Endodermal cell (in vitro differentiated cells): Measurements from ENCODE around the gene OXT. TPM values are rescaled to one million over a fixed set of nuclear protein-coding genes. Genes with fewer than 3 reads are reported as not detected.

Experiments
- DNase-seq: peaks from one replicate; pipeline ENCODE4 v3.0.0-alpha.2; 2017
- H3K27ac ChIP-seq: 2 replicates; pipeline ENCODE4 v1.5.1; 2013; ENCODE audit warnings: mild to moderate bottlenecking, low read depth, low read length, moderate library complexity
- H3K27me3 ChIP-seq: 2 replicates; pipeline ENCODE4 v1.6.1; 2013; ENCODE audit warnings: mild to moderate bottlenecking, low read length, moderate library complexity; ENCODE audit not compliant: insufficient read depth, control insufficient read depth, poor library complexity, severe bottlenecking
- H3K36me3 ChIP-seq: 2 replicates; pipeline ENCODE4 v1.7.0; 2013; ENCODE audit warnings: mild to moderate bottlenecking, low read length, moderate library complexity; ENCODE audit not compliant: control insufficient read depth, insufficient read depth
- H3K4me1 ChIP-seq: one replicate; pipeline ENCODE4 v1.7.0; 2013; ENCODE audit warnings: low read length; ENCODE audit not compliant: control insufficient read depth, insufficient read depth
- H3K4me3 ChIP-seq: 2 replicates; pipeline ENCODE4 v1.5.1; 2013; ENCODE audit warnings: mild to moderate bottlenecking, low read length, moderate library complexity
- H3K9ac ChIP-seq: 2 replicates; pipeline ENCODE4 v1.6.1; 2013; ENCODE audit warnings: mild to moderate bottlenecking, low read length, moderate library complexity; ENCODE audit not compliant: poor library complexity, severe bottlenecking; ENCODE audit errors: extremely low read depth
- H3K9me3 ChIP-seq: 2 replicates; pipeline ENCODE4 v1.6.1; 2013; ENCODE audit warnings: mild to moderate bottlenecking, low read length, moderate library complexity; ENCODE audit not compliant: control insufficient read depth
- H3K27ac Mint-ChIP-seq: 2 replicates; pipeline ENCODE4 v1.8.0; 2020; ENCODE audit warnings: mixed read lengths
- H3K27me3 Mint-ChIP-seq: 2 replicates; pipeline ENCODE4 v1.8.0; 2021; ENCODE audit warnings: mild to moderate bottlenecking, mixed read lengths; ENCODE audit not compliant: insufficient read depth
- H3K36me3 Mint-ChIP-seq: 2 replicates; pipeline ENCODE4 v1.8.0; 2020; ENCODE audit warnings: low read depth, mixed read lengths
- H3K4me1 Mint-ChIP-seq: 2 replicates; pipeline ENCODE4 v1.8.0; 2020; ENCODE audit warnings: mixed read lengths
- H3K4me3 Mint-ChIP-seq: 2 replicates; pipeline ENCODE4 v1.8.0; 2020; ENCODE audit warnings: mild to moderate bottlenecking, moderate library complexity, mixed read lengths
- H3K9me3 Mint-ChIP-seq: 2 replicates; pipeline ENCODE4 v1.8.0; 2020; ENCODE audit warnings: mild to moderate bottlenecking, mixed read lengths
- WGBS, 2 experiments: methylation state at CpG; one replicate each; pipeline versions ENCODE4 v1.1.5 to v1.1.7; 2013; ENCODE audit warnings: missing lambda C conversion rate in 2 of 2, mixed read lengths in 1 of 2; ENCODE audit not compliant: insufficient coverage in 1 of 2, insufficient read length in 1 of 2; 5-methylcytosine and 5-hydroxymethylcytosine counted together
- total RNA-seq, 2 donors: library from RNA; stranded (reverse); fragmentation: NEBNext Ultra II Directional in 1 of 2; extraction: Animal tissue kit (Norgen Biotek cat#: 25700) in 1 of 2; gene quantifications; 2 replicates in 1 of 2; 3 replicates in 1 of 2; pipeline ENCODE4 v1.2.1, GENCODE V29; 2021
- TF ChIP-seq, protein P1 (sequence below): fragments of 200-600 bp; sonication (generic); conservative IDR thresholded peaks from 2 replicates; pipeline ENCODE4 v1.5.0; 2021; ENCODE audit warnings: antibody characterized with exemption, mild to moderate bottlenecking

OXT gene
- total RNA-seq, 2 donors from 2014 or later = not detected

DNA sequence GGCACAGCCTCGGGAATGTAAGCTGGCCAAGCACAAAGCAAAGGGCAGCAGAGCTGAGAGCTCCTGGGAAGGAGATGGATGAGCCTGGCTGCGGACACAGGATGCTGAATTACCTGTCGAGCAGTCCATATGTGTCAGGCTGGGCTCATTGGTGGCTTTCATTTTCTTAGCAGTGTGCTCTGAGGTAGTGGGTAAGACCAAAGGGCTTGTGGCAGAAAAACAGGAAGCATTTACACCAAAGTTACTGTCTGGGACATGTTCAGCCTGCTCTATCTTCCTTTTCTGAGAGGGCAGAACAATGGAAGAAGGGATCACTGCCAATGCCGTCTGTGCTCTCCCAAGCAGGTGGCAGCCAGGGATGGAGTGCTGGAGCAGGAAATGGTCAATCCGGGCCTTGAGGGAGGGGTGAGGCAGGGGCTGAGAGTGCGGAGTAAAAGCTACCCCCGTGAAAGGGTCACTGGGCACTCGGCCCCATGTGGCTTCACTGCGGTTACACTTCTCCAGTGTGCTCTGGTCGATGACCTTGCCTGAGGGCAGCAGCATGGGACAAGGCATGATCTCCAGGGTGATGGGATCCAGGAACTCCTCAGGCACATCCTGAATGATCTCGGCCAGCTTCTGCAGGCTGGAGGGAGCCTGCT is 50.0 kb downstream of the OXT start:
- no peak overlapping the region for H3K9ac ChIP-seq
- H3K9me3 ChIP-seq = peaks cover 33% of the 10 kb centered on the region
- peaks cover 54% of the 10 kb centered on the region for H3K36me3 Mint-ChIP-seq
- no peaks in the 10 kb centered on the region for H3K4me1 ChIP-seq
- H3K27me3 Mint-ChIP-seq = peaks cover 2% of the 10 kb centered on the region
- no peak overlapping the region for H3K4me3 ChIP-seq
- 91 to 99% methylated on average over 10 to 11 of the region's 11 CpGs for whole genome bisulfite sequencing, 2 experiments
- DNase-seq = no peak
- H3K9me3 Mint-ChIP-seq = peaks cover 45% of the 10 kb centered on the region
- TF ChIP-seq, protein P1, sequence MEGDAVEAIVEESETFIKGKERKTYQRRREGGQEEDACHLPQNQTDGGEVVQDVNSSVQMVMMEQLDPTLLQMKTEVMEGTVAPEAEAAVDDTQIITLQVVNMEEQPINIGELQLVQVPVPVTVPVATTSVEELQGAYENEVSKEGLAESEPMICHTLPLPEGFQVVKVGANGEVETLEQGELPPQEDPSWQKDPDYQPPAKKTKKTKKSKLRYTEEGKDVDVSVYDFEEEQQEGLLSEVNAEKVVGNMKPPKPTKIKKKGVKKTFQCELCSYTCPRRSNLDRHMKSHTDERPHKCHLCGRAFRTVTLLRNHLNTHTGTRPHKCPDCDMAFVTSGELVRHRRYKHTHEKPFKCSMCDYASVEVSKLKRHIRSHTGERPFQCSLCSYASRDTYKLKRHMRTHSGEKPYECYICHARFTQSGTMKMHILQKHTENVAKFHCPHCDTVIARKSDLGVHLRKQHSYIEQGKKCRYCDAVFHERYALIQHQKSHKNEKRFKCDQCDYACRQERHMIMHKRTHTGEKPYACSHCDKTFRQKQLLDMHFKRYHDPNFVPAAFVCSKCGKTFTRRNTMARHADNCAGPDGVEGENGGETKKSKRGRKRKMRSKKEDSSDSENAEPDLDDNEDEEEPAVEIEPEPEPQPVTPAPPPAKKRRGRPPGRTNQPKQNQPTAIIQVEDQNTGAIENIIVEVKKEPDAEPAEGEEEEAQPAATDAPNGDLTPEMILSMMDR = no peak
- no peaks in the 10 kb centered on the region for H3K27me3 ChIP-seq
- no peaks in the 10 kb centered on the region for H3K4me1 Mint-ChIP-seq
- H3K4me3 Mint-ChIP-seq = no peak overlapping the region
- no peak overlapping the region for H3K27ac ChIP-seq
- peaks cover 37% of the 10 kb centered on the region for H3K36me3 ChIP-seq
- H3K27ac Mint-ChIP-seq = no peak overlapping the region

Other genes with a start within 250 kb of the OXT start
- gene PCED1A, start 231.0 kb upstream of the OXT start, total RNA-seq = 10 to 100 TPM; 40.2 to 46.5 TPM
- 10 to 100 TPM; 36.8 to 37.5 TPM for gene VPS16, start 230.9 kb upstream of the OXT start, total RNA-seq
- 10 to 100 TPM; 52.4 to 58.7 TPM for gene PTPRA, start 198.1 kb upstream of the OXT start, total RNA-seq
- 1 to 10 TPM in 1 of 2 donors, not detected in 1; 2.5 TPM for gene GNRH2, start 28.0 kb upstream of the OXT start, total RNA-seq
- 10 to 100 TPM; 75.1 to 87.7 TPM for gene MRPS26, start 25.6 kb upstream of the OXT start, total RNA-seq
- gene AVP, start 13.1 kb downstream of the OXT start, total RNA-seq = not detected
- 10 to 100 TPM; 13.9 to 20.0 TPM for gene FASTKD5, start 88.2 kb downstream of the OXT start, total RNA-seq
- 10 to 100 TPM in 1 of 2 donors, 1 to 10 TPM in 1; 5.3 to 10.8 TPM for gene UBOX5, start 88.2 kb downstream of the OXT start, total RNA-seq
- gene LZTS3, start 101.9 kb downstream of the OXT start, total RNA-seq = 10 to 100 TPM; 26.8 to 27.7 TPM
- gene DDRGK1, start 133.1 kb downstream of the OXT start, total RNA-seq = 10 to 100 TPM; 55.0 to 59.3 TPM
- 10 to 100 TPM; 50.8 to 53.6 TPM for gene ITPA, start 137.9 kb downstream of the OXT start, total RNA-seq
- gene SLC4A11, start 167.6 kb downstream of the OXT start, total RNA-seq = 10 to 100 TPM in 1 of 2 donors, 1 to 10 TPM in 1; 3.8 to 12.4 TPM